Prostate gland (tissue), 2 donors: Measurements from ENCODE around the gene KASH5. TPM values are rescaled to one million over a fixed set of nuclear protein-coding genes. Genes with fewer than 3 reads are reported as not detected.
"Not testable (repeated sequence)": the region's sequence is repeated elsewhere in the genome, so short reads cannot be mapped to it uniquely, and the experiment has no call there.

ENCODE experiments used
- DNase-seq: peaks from one replicate; pipeline ENCODE4 v3.0.0-alpha.2; 2019; ENCODE audit warnings: low spot score
- H3K27ac ChIP-seq, 2 donors: fragments of 200-600 bp; sonication (generic); 2 replicates each; pipeline ENCODE4 v1.5.1; 2017 to 2019
- H3K27me3 ChIP-seq: fragments of 200-600 bp; sonication (generic); replicated peaks from 2 replicates; pipeline ENCODE4 v1.5.1; 2019; ENCODE audit not compliant: insufficient read depth
- H3K36me3 ChIP-seq, 2 donors: fragments of 200-600 bp; sonication (generic); 1 replicate in 1 of 2; 2 replicates in 1 of 2; pipeline versions ENCODE4 v1.5.1 to v1.8.1; 2017 to 2019
- H3K4me1 ChIP-seq: fragments of 200-600 bp; sonication (generic); replicated peaks from 2 replicates; pipeline ENCODE4 v1.5.1; 2019
- H3K4me3 ChIP-seq, 2 donors: fragments of 200-600 bp; sonication (generic); 2 replicates each; pipeline ENCODE4 v1.5.1; 2017 to 2019
- H3K9me3 ChIP-seq: fragments of 200-600 bp; sonication (generic); 2 replicates; pipeline ENCODE4 v1.5.1; 2017
- CTCF ChIP-seq, 4 experiments: fragments of 200-600 bp in 2 of 4; fragments of 450-650 bp in 2 of 4; sonication (generic) in 2 of 4; IDR thresholded peaks; 1 replicate in 3 of 4; 2 replicates in 1 of 4; pipeline ENCODE4 v1.5.1; 2016 to 2019; ENCODE audit warnings: antibody characterized with exemption in 4 of 4, mild to moderate bottlenecking in 2 of 4, moderate library complexity in 2 of 4
- POLR2A ChIP-seq: fragments of 450-650 bp; IDR thresholded peaks from one replicate; pipeline ENCODE4 v1.6.1; 2016; ENCODE audit warnings: antibody characterized with exemption, mild to moderate bottlenecking
- POLR2AphosphoS5 ChIP-seq: sonication (generic); formaldehyde crosslinking; IDR thresholded peaks from one replicate; pipeline ENCODE4 v1.6.1; 2017; ENCODE audit warnings: antibody characterized with exemption
- WGBS: methylation state at CpG from one replicate; pipeline ENCODE4 v1.1.5; 2018; 5-methylcytosine and 5-hydroxymethylcytosine counted together
- intact Hi-C: fragments of 100-400 bp; cut with DNase I; formaldehyde crosslinking; loops from one replicate; pipeline ENCODE4 v1.14.2; 2022
- total RNA-seq, 2 donors: library from RNA; depleted of rRNA; stranded (reverse); fragments of >200 nt; gene quantifications; one replicate each; pipeline ENCODE4 v1.1.0, GENCODE V29; 2016

Gene KASH5
- total RNA-seq, 2 donors from 2014 or later, result 13.1 TPM; not detected in 1

GRCh38 chr19:49442354-49442753, 54.3 kb downstream of the KASH5 start:
- no peak for DNase-seq
- H3K27ac ChIP-seq, result no peak overlapping the region
- H3K36me3 ChIP-seq, result no peaks in the 10 kb centered on the region
- peaks cover 15% of the 10 kb centered on the region for H3K27me3 ChIP-seq
- H3K9me3 ChIP-seq, result no peaks in the 10 kb centered on the region
- no peak for TF ChIP-seq POLR2AphosphoS5
- no peak for TF ChIP-seq CTCF (IDR thresholded peaks at IDR 0.05)
- TF ChIP-seq POLR2A, result no peak
- 7% methylated on average over 11 of the region's 11 CpGs for WGBS
- intact Hi-C loops, result loop anchor here (2.0 to 5.0 kb wide), 2 partner anchors 50 to 215 kb away; no protein-coding TSS in a partner anchor
- H3K4me1 ChIP-seq, result no peaks in the 10 kb centered on the region
- H3K4me3 ChIP-seq, result peak overlapping the region; percentile 38 to 52

- peaks cover 15% of the 10 kb centered on the region for H3K27me3 ChIP-seq
- intact Hi-C loops, result loop anchor here (2.0 to 5.0 kb wide), 2 partner anchors 50 to 216 kb away; no protein-coding TSS in a partner anchor
- 2% methylated on average over 43 of the region's 43 CpGs for whole genome bisulfite sequencing
Measured at GRCh38 chr19:49442771-49443365, 54.8 kb downstream of the KASH5 start.

GRCh38 chr19:49443366-49444099, 55.5 kb downstream of the KASH5 start:
- Histone ChIP-seq H3K36me3 (no peaks in the 10 kb centered on the region), H3K27ac (peak overlapping the region; percentile 50 to 76), H3K27me3 (peaks cover 15% of the 10 kb centered on the region), H3K4me1 (no peaks in the 10 kb centered on the region), H3K4me3 (peak overlapping the region; percentile 38 to 52), H3K9me3 (no peaks in the 10 kb centered on the region)
- TF ChIP-seq CTCF (IDR thresholded peaks at IDR 0.05) (peak; percentile 69 to 91 (median 86)), POLR2AphosphoS5 (peak; percentile 82), POLR2A (no peak)
- peak; percentile 94 for DNase-seq
- intact Hi-C loops, result loop anchor here (2.0 to 5.0 kb wide), 2 partner anchors 51 to 216 kb away; no protein-coding TSS in a partner anchor
- under 1% methylated on average over 40 of the region's 47 CpGs for WGBS

More at GRCh38 chr19:49442771-49443365, 54.8 kb downstream of the KASH5 start:
- Histone ChIP-seq H3K9me3 (no peaks in the 10 kb centered on the region), H3K36me3 (no peaks in the 10 kb centered on the region), H3K27ac (peak overlapping the region; percentile 50 to 76), H3K4me1 (no peaks in the 10 kb centered on the region), H3K4me3 (peak overlapping the region; percentile 38 to 52)
- peak; percentile 75 for DNase-seq
- no peak for TF ChIP-seq CTCF (IDR thresholded peaks at IDR 0.05)
- no peak for TF ChIP-seq POLR2AphosphoS5
- TF ChIP-seq POLR2A, result no peak

GRCh38 chr19:49444100-49444700, 56.2 kb downstream of the KASH5 start:
- not testable (repeated sequence) for H3K4me1 ChIP-seq, H3K27ac ChIP-seq

GRCh38 chr19:49445997-49446396, 57.9 kb downstream of the KASH5 start:
- intact Hi-C loops, result no loop called here
- whole genome bisulfite sequencing, result 92% methylated on average over 3 of the region's 3 CpGs
- no peaks in the 10 kb centered on the region for H3K4me1 ChIP-seq

More at GRCh38 chr19:49444100-49444700, 56.2 kb downstream of the KASH5 start:
- WGBS, result 72% methylated on average over 5 of the region's 5 CpGs
- not testable (repeated sequence) for H3K4me3 ChIP-seq, H3K36me3 ChIP-seq, DNase-seq, H3K9me3 ChIP-seq
- H3K27me3 ChIP-seq, result peaks cover 15% of the 10 kb centered on the region
- intact Hi-C loops, result loop anchor here (5.0 kb wide), 1 partner anchor 217 kb away; no protein-coding TSS in a partner anchor

More at GRCh38 chr19:49445997-49446396, 57.9 kb downstream of the KASH5 start:
- no peaks in the 10 kb centered on the region for H3K9me3 ChIP-seq
- H3K36me3 ChIP-seq, result no peaks in the 10 kb centered on the region
- TF ChIP-seq POLR2AphosphoS5 (no peak), CTCF (IDR thresholded peaks at IDR 0.05) (no peak), POLR2A (no peak)
- H3K4me3 ChIP-seq, result no peak overlapping the region
- no peak overlapping the region for H3K27ac ChIP-seq
- H3K27me3 ChIP-seq, result peaks cover 3% of the 10 kb centered on the region
- DNase-seq, result no peak
